Activated CD4-positive, alpha-beta T cell treated with anti-CD3 and anti-CD28 coated beads, Interleukin-2, amount 50 U/mL, for 16 hours (primary cell): Measurements from ENCODE around the gene RALGPS1.
A peak's percentile ranks its signal among the peaks of the same experiment; 100 is the strongest.
"Not testable (repeated sequence)": the region's sequence is repeated elsewhere in the genome, so short reads cannot be mapped to it uniquely, and the experiment has no call there.

Source experiments
- DNase-seq: peaks from one replicate; pipeline ENCODE4 v3.0.0-alpha.2; 2020

The RALGPS1 gene

DNA sequence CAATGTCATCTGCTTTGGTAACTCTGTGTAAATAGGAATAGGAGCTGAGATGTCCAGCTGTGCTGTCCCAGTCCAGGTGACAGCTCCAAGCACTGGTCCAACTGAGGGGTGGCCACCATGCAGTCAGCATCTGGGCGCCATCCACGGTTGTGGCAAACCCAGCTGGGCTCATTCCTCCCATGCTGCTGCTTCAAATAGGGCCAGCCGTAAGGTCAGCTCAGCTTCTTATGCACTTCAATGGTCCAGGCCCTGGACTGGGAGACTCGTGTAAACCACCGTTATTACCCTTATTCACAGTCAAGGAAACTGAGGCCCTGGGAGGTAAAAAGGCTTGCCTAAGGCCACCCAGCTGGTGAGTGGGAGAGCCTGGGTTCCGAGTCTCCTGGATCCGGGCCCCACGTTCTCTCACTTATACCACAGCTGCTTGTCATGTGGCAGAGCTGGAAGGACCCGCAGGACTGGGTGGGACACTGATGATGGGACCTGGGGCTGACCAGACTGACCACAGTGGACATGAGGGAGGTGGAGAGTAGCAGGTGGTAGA is 246.6 kb downstream of the RALGPS1 start:
- no peak for DNase-seq

DNA sequence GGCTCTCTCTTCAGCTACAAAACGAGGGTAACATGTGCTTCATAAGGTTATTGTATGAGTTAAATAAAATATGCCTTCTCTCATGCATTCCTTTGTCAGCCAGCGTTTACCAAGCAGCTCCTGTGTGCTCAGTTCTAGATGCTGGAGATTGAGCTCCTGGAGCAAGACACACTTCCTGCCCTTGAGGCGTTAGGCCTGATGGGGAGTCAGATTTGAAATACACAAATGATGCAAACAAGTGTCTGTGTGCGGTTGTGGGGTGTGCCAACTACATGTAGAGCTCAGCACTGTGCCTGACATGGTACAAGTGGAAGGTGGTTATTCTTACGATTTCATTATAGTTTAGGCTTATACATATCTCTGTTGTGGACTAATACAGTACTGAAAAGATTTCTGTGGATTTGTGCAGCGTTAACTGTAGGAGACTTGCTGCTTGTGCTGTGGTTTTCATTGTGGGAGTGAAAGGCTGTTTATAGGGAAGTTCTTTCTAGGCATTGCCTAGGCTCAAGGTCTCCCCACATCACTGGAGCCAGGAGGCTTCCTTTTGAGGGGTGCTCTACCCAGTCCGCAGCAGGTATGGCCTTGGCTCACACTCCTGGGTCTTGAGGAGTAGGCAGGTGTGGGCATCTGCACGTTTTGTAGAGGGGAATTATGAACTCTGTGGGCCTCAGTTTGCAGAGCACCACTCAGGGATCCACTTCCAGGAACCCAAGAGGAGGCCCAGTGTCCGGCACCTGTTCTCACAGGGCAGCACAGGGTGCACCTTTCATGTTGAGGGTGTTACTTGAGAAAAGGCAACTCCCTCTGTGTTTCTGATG is 247.7 kb downstream of the RALGPS1 start:
- DNase-seq: peak; percentile 91

DNA sequence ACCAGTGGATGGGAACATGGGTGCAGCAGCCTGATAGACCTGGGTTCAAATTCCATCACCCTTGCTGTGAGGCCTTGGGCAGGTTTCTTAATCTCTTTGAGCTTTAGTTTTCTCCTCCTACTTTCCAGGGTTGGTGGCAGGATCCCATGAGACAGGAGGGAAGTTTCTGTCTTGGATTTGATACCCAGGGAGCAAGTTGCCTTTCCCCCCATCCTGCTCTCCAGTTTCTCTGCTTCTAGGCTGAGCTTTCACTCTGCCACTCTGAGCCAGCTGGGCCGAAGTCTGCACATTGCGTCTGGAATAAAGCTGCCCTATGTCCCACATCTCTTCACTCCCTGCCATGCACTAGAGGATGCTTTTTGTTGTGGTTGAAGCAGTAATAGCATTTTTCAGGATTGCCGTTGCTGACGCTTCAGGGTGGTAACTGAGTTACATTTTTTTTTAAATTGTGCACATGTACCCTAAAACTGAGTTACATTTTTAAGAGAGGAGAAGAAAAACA is 248.3 kb downstream of the RALGPS1 start:
- no peak for DNase-seq

DNA sequence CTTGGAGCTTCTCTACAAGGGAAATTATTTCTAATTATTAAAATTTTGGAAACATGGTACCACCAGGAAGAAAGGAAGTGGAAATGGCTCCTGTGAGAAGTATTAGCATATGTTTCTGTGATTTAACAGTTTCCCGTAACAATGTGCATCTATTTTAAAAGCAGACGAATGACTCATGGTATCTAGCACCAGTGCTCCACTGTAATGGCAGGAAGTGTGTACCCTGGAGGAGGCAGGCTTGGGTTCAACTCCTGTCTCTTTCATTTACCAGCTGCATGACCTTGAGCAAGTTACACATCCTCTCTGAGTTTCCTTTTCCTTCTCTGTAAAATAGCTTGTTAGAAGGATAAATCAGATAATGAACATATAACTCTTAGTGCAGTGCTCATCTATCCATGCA is 248.8 kb downstream of the RALGPS1 start:
- DNase-seq: peak; percentile 80

DNA sequence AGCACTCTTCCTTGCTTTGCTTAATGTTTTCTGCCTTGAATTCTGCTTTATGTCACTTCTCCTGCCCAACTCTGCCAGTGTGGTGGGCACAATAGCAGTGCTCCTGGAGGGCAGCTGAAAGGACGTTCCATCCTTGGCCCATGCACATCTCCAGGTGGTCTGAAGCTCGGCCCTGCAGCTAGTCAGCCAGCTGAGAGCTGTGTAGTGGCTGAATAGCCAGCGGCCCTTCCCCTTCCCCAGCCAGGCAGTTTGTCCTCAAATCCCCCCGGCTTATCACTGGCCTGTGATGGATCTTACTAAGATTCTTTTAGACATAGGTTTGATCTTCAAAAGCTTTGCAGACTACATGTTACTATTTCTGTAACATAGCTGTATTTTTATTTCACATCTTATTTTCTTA is 250.5 kb downstream of the RALGPS1 start:
- DNase-seq: no peak

DNA sequence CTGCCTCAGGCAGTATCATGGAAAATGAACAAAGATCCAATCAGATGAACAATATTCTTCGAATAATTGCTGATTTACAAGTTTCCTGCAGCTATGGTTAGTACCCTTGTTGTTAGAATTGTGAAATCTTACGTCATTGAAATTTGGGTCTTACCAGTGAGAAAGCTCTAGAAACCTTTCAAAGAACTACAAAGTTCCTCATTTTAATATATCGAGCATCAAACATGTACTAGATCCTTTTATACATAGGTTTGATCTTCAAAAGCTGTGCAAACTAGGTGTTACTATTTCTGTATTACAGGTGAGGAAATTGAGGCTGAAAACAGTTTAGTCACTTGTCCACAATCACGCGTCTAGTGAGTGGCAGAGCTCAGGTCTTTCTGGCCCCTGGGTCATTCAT is 251.5 kb downstream of the RALGPS1 start:
- no peak for DNase-seq

DNA sequence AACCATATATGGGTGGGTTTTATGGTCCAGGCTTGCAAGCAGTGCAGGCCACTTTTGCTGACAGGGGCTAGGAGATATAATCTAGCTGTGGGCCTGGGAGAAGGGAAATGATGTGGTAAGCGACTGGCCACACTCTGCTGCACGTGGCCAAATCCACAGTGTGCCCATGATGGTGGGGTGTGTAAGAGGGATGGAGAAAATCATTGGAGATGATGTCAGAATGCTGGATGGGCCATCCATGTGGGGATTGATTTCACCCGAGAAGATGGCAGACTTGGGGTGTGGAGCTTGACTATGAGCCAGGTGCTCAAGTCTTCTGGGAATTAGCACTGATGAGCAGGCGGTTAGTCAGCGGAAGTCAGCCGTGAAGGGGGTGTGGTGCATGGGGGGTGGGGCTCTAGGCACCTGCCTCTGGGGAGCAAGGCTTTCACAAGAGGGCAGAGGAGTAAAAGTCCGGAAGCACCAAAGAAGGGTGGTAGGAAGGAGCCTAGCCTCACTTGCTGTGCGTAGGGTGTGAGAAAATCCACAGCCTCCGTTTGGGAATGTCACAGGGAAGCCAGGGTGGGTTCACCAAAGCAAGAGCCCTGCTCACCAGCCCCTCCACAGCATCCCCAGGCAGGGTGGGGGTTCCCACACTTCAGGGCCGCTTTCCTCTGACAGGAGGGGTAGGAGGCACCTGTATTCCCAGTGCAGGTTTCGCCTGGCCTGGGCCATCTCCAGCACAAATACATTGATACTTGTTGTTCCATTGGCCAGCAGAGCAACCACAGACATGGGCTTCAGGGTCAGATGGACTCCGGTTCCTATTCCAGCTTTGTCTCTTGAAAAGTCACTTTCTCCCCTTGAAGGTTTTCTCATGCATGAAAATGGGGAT is 252.3 kb downstream of the RALGPS1 start:
- peak; percentile 22 for DNase-seq

DNA sequence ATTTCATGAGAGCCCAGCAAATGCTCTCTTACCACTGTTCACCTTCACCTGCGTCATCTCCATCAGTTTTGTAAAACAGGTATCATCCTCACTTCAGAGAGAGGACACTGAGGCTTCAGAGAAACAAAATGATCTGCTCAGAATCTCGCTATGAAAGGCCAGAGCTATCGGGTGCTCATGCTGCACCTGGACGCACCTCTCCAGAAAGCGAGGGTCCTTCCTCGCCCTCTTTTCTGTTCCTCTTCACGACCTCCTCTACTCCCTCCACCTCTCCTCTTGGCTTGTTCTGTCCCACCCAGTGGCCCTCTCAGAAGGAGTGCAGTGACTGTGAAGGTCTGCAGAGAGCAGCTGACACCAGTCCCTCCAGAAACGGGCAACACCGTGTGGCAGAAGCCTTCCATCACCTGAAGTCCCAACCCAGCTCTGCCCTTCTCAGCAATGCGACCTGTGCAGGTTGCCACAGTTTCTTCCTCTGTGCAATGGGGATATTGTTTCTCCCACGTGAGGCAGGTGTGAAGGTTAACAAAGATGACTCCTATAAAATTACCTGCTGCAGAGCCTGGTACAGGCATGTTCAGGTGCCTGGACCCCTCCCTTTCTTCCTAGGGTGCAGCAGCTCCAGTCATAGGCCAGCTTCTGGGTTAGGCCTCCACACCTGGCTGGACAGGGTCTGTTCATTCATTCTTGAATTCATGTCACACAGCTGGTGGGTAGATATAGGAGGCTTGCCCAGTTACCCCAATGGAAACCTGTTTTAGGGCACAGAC is 253.2 kb downstream of the RALGPS1 start:
- DNase-seq: no peak

DNA sequence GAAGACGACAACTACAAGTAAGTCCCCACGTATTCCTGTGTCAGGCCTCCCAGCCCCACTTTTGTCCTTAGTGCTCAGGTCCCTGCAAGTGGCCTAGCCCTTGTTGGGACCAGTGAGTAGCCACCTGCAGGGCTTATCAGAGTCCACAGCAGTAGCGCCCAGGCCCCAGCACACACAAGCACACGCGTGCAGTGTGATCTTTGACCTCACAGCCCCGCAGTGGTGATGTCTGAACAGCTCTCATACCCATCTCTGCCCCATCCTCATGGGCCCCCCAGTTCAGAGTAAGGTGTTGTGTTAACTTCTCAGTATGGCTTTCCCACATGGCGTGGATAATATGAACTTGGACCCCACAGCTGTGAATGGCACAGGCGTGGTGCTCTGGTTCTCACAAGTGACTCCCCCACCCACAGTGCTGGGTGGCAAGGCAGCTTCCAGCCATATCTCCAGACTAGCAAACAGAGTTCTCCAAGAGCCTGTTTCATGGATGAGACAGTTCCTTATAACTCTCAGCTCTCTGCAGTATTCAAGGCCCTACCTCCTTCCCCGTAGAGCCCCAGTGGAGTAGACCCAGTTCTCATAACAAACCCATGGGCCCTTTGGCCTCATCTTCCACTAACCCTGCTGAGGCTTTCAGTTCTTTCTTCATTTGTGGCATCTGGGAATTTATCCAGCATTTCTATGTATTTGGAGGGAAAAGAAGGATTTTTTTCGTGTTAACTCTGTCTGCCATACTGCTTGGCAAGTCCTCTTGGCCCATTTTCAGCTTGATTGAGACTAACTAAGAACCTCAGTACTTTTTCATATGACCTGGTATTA is 254.4 kb downstream of the RALGPS1 start:
- DNase-seq: no peak

DNA sequence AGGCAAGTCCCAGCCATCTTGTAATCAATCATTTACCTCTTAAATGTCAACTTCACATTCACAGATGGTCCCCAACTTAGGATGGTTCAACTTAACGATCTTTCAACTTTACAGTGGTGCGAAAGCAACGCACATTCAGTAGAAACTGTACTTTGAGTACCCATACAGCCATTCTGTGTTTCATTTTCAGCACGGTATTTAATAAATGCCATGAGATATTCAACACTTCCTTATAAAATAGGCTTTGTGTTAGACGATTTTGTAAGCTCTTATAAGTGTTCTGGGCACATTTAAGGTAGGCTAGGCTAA is 254.9 kb downstream of the RALGPS1 start:
- no peak for DNase-seq

DNA sequence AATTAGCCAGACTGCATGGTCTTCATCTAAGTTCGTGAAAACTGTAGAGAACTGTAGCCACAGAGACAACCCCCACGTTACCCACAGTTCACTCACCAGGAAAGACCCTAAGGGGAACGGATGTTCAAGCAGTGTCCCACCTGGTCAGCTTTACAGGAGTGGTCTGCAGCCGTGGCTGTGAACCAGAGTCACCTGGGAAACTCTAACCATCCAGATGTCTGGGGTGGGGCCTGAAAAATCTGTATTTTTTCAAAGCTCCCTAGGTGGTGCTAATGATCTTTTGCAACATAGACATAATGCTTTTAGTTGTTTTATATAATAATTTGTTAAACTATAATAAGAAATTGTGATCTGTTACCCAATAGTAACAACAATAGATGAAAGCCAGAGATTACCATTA is 255.5 kb downstream of the RALGPS1 start:
- no peak for DNase-seq

DNA sequence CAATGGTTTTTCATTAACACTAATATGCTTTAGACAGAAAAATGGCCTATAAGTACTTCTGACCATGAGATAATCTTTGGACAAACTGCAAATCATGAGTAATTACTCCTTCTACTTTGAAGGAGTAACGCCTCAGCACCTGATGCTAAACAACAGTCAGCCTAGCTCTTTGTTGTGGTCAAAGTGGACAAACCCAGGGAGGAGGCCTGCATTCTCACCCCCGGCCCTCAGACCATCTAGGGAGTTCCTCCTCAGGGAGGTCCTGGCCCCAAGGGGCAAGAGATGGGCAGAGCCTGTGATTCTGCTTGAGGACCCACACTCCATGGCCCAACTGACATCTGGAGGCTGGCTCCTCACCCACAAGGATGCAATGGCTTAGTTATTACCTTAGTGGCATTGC is 256.1 kb downstream of the RALGPS1 start:
- no peak for DNase-seq

DNA sequence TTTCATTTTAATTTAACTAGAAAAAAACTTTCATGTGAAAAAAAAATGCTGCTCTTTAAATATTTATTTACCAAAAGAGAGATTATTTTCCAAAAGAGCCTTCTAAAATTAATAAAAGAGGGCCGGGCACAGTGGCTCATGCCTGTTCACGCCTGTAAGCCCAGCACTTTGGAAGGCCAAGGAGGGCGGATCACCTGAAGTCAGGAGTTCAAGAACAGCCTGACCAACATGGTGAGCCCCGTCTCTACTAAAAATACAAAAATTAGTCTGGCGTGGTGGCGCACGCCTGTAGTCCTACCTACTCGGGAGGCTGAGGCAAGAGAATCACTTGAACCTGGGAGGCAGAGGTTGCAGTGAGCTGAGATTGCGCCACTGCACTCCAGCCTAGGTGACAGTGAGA is 256.8 kb downstream of the RALGPS1 start:
- not testable (repeated sequence) for DNase-seq

DNA sequence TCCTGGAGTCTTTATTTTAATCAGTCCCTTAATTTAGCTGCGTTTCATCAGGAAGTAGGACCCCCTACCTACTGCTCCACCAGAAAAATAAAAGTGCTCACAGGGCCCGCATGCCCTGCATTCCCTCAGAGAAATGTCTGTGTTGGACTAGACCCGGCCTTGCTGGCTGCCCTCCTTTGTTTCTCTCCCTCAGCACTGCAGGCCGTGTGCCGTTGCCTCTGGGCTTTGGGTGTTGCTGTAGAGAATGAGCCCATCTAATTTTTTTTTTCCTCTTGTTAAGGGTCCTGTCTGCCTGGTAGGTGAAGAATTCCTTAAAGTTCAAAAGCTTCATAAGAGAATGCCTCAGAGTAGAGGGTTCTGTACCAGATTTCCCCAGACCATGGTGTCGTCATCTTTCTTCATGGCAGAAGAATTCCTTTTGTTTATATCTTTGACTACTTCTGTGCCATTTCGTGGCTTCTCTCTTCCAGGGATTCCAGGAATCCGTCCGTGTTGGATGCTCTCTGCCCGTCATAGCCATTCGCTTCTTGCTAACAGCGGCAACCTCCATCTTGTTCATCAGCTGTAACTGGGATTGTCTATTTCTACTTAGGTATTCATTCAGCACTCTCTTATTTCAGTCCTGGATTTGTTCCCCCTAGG is 257.6 kb downstream of the RALGPS1 start:
- DNase-seq: no peak

DNA sequence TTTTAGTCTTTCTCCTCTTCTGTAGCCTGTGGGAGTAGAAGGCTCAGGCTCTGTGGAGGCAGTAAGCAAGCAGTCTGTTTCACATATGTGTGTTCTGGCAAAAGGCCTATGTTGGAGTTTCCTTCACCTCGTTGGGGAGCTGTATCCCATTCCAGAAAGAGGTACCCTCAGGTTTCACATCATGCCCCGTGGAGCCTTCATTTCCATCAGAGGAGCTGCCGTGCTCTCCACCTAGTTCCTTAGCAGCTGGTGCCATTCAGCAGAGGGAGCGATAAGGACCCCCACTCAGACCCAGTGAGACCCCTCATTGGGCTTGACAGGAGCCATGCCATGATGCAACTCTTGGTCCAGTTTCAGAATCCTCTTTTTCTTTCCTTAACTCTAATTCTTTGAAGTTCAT is 258.5 kb downstream of the RALGPS1 start:
- no peak for DNase-seq

DNA sequence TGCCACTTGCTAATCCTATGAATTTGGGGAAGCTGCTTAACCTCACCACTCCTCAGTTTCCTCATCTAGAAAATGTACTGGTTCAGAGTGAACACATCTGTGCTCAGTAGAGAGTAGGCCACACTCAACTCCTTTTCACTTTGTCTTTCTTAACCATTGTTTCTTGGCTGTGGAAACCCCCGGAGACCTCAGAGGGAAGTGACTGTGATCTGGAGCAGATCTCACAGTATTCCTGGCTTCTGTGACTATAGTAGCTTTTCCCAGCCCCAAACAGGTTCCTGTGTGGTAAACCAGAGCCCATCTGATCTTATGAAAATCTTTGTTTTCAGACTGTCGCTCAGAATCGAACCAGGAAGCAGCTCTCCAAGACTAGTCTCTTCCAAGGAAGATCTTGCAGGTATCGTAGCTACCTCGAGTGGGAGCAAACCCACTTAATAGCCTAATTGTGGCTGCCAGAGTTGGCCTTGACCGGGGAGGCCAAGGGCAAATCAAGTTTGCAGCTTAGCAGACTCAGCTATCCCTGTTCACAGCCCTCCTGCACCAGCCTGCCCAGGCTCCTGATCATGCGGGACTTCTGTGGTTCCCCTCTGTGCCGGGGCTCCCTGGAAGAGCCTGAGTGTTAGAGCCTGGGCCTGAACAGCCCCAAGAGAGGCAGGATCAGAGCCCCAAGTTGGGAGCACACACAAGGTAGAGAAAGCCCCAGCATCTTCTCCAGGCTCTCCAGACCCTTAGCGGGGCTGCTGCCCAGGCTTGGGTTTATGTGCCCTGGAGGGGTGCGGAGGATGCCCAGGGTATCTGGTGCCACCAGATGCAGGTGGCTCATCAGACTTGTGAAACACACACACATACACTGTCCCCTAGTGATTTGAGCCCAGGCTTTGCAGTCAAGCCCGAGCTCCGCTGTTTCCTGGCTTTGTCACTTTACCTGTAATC is 260.1 kb downstream of the RALGPS1 start:
- no peak for DNase-seq

DNA sequence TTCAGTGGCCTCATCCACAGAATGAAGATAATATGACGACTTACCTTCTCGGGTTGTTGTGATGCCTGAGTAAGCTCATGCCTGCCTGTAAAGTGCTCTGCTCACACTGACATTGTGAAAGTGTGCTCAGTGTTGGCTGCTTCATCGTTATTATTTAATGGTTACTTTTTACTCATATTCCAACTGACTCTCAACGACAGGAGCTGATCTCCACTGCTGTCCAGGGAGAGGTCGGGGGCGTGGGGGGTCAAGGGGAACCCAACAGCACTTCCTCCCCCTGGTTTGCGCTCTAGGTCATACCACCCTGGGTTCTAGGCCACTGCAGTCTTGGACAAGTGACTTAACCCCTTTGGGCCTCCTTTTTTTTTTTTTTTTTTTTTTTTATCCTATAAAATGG is 260.7 kb downstream of the RALGPS1 start:
- no peak for DNase-seq

DNA sequence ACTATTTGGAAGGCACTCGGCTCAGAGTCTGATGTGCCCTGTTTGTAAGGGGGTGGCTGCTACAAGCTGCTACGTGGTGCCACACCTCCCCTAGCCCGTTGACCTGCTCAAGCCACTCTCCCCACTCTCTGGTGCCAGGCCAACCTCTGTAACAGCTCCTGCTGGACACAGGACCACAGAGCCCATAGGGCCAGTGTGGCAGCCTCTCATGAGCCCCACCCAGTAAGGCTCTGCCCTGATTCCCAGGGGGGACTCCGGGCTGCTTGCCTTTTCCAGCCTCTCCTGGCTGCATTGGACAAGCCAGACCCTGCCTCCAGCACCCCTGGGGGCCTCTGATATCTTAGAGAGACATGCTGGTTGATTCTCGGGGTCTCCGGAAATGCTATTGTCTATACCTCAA is 261.2 kb downstream of the RALGPS1 start:
- no peak for DNase-seq

DNA sequence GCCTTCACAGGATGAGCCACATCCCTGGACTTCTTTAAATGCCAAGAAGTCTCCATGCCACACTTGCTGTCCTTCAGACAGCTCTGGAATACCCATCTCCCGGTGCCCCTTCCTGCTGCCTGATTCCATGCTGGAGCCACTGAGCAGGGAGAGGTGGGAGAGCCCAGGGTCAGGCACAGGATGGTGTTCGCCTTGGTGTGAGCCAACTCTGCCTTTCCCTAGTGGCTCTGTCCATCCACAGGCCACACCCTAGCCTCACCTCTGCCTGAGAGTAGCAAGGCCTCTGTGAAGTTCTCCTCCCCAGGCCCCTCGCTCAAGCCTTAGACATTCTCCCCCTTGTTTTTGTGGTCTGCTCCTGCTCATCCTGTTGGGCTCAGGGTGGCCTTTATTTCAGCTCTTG is 262.0 kb downstream of the RALGPS1 start:
- DNase-seq: no peak

DNA sequence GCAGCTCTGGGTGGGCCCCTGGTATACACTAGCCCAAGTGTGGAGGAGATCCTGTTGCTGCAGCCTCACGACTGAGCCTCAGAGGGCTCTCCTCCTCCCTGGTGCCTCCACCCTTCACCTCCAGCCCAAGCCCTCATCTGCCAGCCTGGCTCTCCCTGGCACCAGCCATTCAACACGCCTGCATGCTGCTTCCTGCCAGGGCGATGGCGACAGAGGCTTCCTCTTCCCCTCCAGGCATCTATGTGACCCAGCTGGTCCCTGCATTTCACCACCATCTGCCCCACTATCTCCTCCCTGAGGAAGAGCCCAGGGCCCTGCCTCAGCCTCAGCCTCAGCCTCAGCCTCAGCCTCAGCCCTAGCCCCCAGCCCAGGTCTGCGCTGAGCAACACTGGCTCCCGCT is 262.6 kb downstream of the RALGPS1 start:
- DNase-seq: no peak
